Uterus (tissue), 4 donors: Measurements from ENCODE around the gene EDEM2. TPM values are rescaled to one million over a fixed set of nuclear protein-coding genes. Genes with fewer than 3 reads are reported as not detected.
"Not testable (repeated sequence)": the region's sequence is repeated elsewhere in the genome, so short reads cannot be mapped to it uniquely, and the experiment has no call there.

Experiments
- DNase-seq, 2 donors: peaks; one replicate each; pipeline ENCODE4 v3.0.0-alpha.2; 2019 to 2020
- H3K27ac ChIP-seq, 2 donors: fragments of 200-600 bp; sonication (generic); 1 replicate in 1 of 2; 2 replicates in 1 of 2; pipeline ENCODE4 v1.5.1; 2016 to 2018
- H3K27me3 ChIP-seq, 2 donors: fragments of 200-600 bp; sonication (generic); one replicate each; pipeline ENCODE4 v1.5.1; 2018 to 2019; ENCODE audit warnings: control low read depth in 1 of 2
- H3K36me3 ChIP-seq, 2 donors: fragments of 200-600 bp; sonication (generic); one replicate each; pipeline ENCODE4 v1.5.1; 2019; ENCODE audit warnings: control low read depth in 1 of 2
- H3K4me1 ChIP-seq, 2 donors: fragments of 200-600 bp; sonication (generic); one replicate each; pipeline ENCODE4 v1.5.1; 2018 to 2019; ENCODE audit warnings: control low read depth in 1 of 2
- H3K4me3 ChIP-seq, 2 donors: fragments of 200-600 bp; sonication (generic); 1 replicate in 1 of 2; 2 replicates in 1 of 2; pipeline ENCODE4 v1.5.1; 2018 to 2019; ENCODE audit warnings: mild to moderate bottlenecking in 1 of 2
- H3K9me3 ChIP-seq, 2 donors: fragments of 200-600 bp; sonication (generic); one replicate each; pipeline ENCODE4 v1.5.1; 2019; ENCODE audit warnings: control low read depth in 1 of 2
- POLR2A ChIP-seq, 2 donors: fragments of 450-650 bp; IDR thresholded peaks; one replicate each; pipeline ENCODE4 v1.6.1; 2016; ENCODE audit warnings: antibody characterized with exemption in 2 of 2, mild to moderate bottlenecking in 1 of 2, moderate library complexity in 1 of 2
- intact Hi-C: fragments of 100-400 bp; cut with DNase I; formaldehyde crosslinking; loops from one replicate; pipeline ENCODE4 v1.15.1; 2023; ENCODE audit warnings: low total_unique reads
- total RNA-seq, 4 donors: library from RNA; depleted of rRNA in 3 of 4; stranded (reverse); fragments of >200 nt in 3 of 4; gene quantifications; one replicate each; pipeline versions ENCODE4 v1.1.0 to v1.2.4, GENCODE V29; 2014 to 2023
- TF ChIP-seq, protein P1 (sequence below), 4 experiments: fragments of 200-600 bp in 2 of 4; fragments of 450-650 bp in 2 of 4; sonication (generic) in 2 of 4; IDR thresholded peaks; one replicate each; pipeline ENCODE4 v1.5.1; 2016 to 2019; ENCODE audit warnings: antibody characterized with exemption in 4 of 4, mild to moderate bottlenecking in 2 of 4, moderate library complexity in 1 of 4
- donor health status: DM: yes; HTN: yes; CAD: no.

Gene EDEM2
- total RNA-seq, 4 donors from 2014 or later: 2.6 to 18.5 (median 13.3) TPM

DNA sequence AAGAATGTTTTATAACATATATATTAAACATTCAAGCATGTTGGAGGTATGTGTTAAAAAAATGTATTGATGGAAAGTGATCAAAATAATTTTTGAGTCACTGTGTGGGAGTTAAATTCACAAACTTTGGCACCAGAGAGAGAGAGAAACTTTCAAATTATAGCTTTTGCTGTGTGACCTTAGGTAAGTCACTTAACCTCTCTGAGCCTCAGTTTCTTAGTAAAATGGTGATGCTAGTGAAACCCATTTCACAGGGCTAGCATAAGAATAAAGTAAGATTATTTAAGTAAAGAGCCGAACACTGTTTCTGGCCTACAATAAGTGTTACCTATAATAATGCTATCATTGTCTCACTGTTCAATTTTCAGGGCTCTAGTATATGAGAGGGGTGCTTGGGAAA is 20.7 kb upstream of the EDEM2 start:
- no peaks in the 10 kb centered on the region for H3K36me3 ChIP-seq
- intact Hi-C loops: no loop called here
- no peak overlapping the region for H3K4me3 ChIP-seq
- H3K9me3 ChIP-seq: no peaks in the 10 kb centered on the region
- H3K27me3 ChIP-seq: no peaks in the 10 kb centered on the region
- no peak overlapping the region for H3K27ac ChIP-seq
- no peaks in the 10 kb centered on the region for H3K4me1 ChIP-seq
- DNase-seq: no peak
- no peak for TF ChIP-seq POLR2A (IDR thresholded peaks at IDR 0.05)
- TF ChIP-seq, protein P1, sequence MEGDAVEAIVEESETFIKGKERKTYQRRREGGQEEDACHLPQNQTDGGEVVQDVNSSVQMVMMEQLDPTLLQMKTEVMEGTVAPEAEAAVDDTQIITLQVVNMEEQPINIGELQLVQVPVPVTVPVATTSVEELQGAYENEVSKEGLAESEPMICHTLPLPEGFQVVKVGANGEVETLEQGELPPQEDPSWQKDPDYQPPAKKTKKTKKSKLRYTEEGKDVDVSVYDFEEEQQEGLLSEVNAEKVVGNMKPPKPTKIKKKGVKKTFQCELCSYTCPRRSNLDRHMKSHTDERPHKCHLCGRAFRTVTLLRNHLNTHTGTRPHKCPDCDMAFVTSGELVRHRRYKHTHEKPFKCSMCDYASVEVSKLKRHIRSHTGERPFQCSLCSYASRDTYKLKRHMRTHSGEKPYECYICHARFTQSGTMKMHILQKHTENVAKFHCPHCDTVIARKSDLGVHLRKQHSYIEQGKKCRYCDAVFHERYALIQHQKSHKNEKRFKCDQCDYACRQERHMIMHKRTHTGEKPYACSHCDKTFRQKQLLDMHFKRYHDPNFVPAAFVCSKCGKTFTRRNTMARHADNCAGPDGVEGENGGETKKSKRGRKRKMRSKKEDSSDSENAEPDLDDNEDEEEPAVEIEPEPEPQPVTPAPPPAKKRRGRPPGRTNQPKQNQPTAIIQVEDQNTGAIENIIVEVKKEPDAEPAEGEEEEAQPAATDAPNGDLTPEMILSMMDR (IDR thresholded peaks at IDR 0.05): no peak

- peak in 1 of 2 donors; percentile 75 for DNase-seq
- peak overlapping the region in 1 of 2 donors; percentile 35 for H3K27ac ChIP-seq
- TF ChIP-seq, protein P1 (IDR thresholded peaks at IDR 0.05): no peak
- no peaks in the 10 kb centered on the region for H3K4me1 ChIP-seq
- H3K4me3 ChIP-seq: no peak overlapping the region
- no peaks in the 10 kb centered on the region for H3K27me3 ChIP-seq
- intact Hi-C loops: no loop called here
- H3K36me3 ChIP-seq: no peaks in the 10 kb centered on the region
- no peaks in the 10 kb centered on the region for H3K9me3 ChIP-seq
Observed at GRCh38 chr20:35166242-35166830, 19.2 kb upstream of the EDEM2 start.

DNA sequence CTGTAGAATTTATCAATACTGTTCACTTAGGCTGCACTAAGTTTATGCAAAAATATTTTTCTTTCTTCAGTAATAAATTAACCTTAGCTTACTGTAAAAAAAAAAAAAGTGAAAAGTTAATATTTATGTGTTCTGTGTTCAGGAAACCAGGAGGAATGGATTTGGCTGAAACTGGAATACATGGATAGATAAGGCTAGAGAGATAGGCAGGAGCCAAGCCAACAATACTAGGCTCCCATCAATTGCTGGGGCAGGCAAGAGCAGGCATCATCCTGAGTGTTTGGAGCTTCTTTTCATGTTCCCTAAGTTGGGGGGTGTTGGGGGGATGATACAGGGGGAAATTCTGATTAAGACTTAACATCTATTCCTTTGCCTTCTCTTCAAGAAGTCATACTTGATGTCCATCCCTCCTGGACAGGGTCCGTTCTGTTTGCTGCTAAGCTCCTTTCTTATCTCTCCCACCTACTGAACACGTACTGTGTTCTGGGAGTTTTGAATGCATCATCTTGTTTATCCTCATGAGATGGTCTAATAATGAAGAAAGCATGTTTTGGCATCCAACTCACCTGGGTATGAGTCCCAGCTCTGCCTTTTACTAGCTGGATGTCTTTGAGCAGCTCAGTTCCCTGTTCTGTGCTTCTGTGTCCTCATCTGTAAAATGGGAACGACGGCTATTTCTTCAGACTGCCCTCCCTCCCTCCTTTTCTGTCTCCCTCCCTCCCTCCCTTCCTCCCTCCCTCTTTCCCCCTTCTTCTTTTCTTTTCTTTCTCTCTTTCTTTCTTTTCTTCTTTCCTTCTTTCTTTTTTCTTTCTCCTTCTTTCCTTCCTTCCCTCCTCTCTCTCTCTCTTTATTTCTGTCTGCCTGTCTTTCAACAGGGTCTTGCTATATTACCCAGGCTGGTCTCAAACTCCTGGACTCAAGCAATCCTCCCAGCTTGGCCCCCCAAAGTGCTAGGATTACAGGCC is 18.4 kb upstream of the EDEM2 start:
- Histone ChIP-seq H3K4me1 (no peaks in the 10 kb centered on the region), H3K36me3 (no peaks in the 10 kb centered on the region), H3K27ac (peak overlapping the region in 1 of 2 donors; percentile 35), H3K27me3 (no peaks in the 10 kb centered on the region), H3K4me3 (no peak overlapping the region), H3K9me3 (no peaks in the 10 kb centered on the region)
- TF ChIP-seq, protein P1 (IDR thresholded peaks at IDR 0.05): no peak
- no peak for TF ChIP-seq POLR2A (IDR thresholded peaks at IDR 0.05)
- intact Hi-C loops: no loop called here
- no peak for DNase-seq

DNA sequence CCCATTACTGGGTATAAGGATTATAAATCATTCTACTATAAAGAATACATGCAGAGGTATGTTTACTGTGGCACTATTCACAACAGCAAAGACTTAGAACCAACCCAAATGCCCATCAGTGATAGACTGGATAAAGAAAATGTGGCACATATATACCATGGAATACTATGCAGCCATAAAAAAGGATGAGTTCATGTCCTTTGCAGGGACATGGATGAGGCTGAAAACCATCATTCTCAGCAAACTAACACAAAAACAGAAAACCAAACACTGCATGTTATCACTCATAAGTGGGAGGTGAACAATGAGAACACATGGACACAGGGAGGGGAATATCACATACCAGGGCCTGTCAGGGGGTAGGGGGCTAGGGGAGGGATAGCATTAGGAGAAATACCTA is 17.4 kb upstream of the EDEM2 start:
- H3K9me3 ChIP-seq, H3K27ac ChIP-seq, H3K4me3 ChIP-seq, H3K27me3 ChIP-seq, DNase-seq, H3K36me3 ChIP-seq, intact Hi-C loops, H3K4me1 ChIP-seq: not testable (repeated sequence)

- H3K4me3 ChIP-seq, H3K27me3 ChIP-seq, H3K36me3 ChIP-seq, H3K9me3 ChIP-seq, H3K27ac ChIP-seq, intact Hi-C loops, H3K4me1 ChIP-seq, DNase-seq: not testable (repeated sequence)
Observed at GRCh38 chr20:35160341-35160740, 13.2 kb upstream of the EDEM2 start.

DNA sequence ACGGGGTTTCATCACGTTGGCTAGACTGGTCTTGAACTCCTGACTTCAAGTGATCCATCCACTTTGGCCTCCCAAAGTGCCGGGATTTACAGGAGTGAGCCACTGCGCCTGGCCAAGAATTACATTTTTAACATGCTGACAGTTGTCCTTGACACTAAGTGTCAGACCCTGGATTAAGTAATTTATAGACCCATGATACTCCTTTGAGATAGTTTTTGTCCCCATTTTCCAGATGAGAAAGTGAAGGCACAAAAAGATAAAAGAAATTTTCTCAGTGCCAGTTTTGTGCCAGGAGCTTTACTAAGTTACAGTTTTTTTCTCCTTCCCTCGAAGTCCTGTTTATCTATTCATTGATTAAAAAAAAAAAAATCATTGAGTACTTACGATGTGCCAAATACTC is 9.8 kb upstream of the EDEM2 start:
- Histone ChIP-seq H3K27ac (no peak overlapping the region), H3K9me3 (no peaks in the 10 kb centered on the region), H3K4me1 (no peaks in the 10 kb centered on the region), H3K36me3 (no peaks in the 10 kb centered on the region), H3K4me3 (no peak overlapping the region), H3K27me3 (no peaks in the 10 kb centered on the region)
- no peak for DNase-seq
- intact Hi-C loops: no loop called here
- TF ChIP-seq, protein P1 (IDR thresholded peaks at IDR 0.05): no peak
- TF ChIP-seq POLR2A (IDR thresholded peaks at IDR 0.05): no peak
